K562 treated with DMSO at 1 percent for 12 hours (cell line): ENCODE data around the gene DMRTC1. TPM values are rescaled to one million over a fixed set of nuclear protein-coding genes. Genes with fewer than 3 reads are reported as not detected.

Source experiments
- total RNA-seq: library from RNA; unstranded; fragments of 300-600 nt; gene quantifications from 2 replicates; pipeline ENCODE4 v1.2.3, GENCODE V29; 2022; ENCODE audit not compliant: insufficient read depth

DMRTC1 gene, protein sequence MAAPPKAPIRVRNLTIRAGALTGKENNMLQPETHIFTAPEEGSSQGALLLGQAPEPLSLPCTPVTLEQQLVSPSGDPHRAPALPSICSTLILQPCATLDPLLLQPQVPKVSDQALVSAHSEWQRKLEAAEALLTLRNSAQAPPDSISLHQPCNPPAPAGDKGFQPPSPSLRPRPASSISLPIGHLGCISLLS
- not detected in 2 replicates for total RNA-seq

DNA sequence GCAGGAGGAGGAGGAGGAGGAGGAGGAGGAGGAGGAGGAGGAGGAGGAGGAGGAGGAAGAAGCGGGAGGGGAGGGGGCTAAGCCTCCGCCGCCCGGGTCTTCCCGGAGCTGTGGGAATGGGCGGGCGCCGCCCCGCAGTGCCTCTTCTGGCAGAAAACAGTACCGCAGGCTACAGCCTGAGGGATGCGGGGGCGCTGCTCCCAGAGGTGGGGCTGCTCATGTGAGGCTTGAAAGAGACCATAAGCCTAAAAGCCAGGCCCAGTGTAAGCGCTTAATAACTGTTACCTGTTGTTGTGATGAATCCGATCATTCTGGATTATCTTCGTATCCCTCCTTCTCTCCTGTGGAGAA lies at the start of gene DMRTC1:
Gene DMRTC1 (minus strand): TSS at position 19 of the 351 bp plus-strand sequence. CDS start 68,143 bp downstream, outside the sequence.

DNA sequence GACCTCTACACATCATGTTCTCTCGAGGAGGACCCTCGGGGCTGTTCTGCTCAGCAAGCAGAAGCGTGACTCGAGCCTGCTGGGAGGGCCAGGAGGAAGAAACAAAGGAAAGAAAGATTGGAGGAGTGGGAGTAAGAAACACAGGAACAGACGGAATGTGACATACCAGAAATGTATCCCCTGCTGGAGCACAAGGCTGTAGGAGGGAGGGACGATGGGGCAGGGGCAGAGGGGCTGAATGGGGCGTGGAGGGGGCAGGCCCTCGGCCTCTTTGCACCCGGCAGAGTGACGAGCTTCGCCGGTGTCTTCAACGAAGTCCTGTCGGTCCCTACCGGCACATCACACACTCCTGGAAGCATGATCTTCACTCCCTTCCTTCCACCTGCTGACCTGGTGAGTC lies 5.7 kb downstream of the DMRTC1 start, which contains the start of gene FAM236A:
Gene FAM236A (plus strand): TSS at position 301 of the 400 bp plus-strand sequence. CDS start 57 bp downstream, at position 358.

DNA sequence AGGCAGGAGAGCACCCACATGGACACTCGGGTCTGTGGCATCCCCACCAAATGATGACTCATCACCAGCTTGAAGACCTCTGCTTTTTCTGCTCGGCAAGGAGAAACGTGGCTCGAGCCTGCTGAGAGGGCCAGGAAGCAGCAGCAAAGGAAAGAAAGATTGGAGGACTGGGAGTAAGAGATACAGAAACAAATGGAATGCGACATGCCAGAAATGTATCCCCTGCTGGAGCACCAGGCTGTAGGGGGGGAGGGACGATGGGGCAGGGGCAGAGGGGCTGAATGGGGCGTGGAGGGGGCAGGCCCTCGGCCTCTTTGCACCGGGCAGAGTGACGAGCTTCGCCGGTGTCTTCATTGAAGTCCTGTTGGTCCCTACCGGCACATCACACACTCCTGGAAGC lies 31.3 kb downstream of the DMRTC1 start, which contains the start of gene FAM236C:
Gene FAM236C (plus strand): TSS at position 301 of the 400 bp plus-strand sequence. CDS start 100 bp downstream, outside the sequence.

Other genes starting within 250 kb of the DMRTC1 start
- 2.5 and 10.0 TPM in 2 replicates for gene PHKA1, start 229.5 kb downstream of the DMRTC1 start, total RNA-seq
- gene DMRTC1B, start 166.9 kb downstream of the DMRTC1 start, total RNA-seq = not detected in 2 replicates
- not detected in 2 replicates for gene FAM236B, start 161.2 kb downstream of the DMRTC1 start, total RNA-seq
- gene FAM236D, start 135.6 kb downstream of the DMRTC1 start, total RNA-seq = not detected in 2 replicates
- gene FAM236C, start 31.2 kb downstream of the DMRTC1 start, total RNA-seq = not detected in 2 replicates
- gene FAM236A, start 5.6 kb downstream of the DMRTC1 start, total RNA-seq = not detected in 2 replicates
- gene PABPC1L2B, start 59.1 kb upstream of the DMRTC1 start, total RNA-seq = not detected in 2 replicates
- not detected in 2 replicates for gene PABPC1L2A, start 135.7 kb upstream of the DMRTC1 start, total RNA-seq